SJSA1 (cell line): ENCODE measurements around the gene ACACA. TPM values are rescaled to one million over a fixed set of nuclear protein-coding genes. Genes with fewer than 3 reads are reported as not detected.
"Not testable (repeated sequence)": the region's sequence is repeated elsewhere in the genome, so short reads cannot be mapped to it uniquely, and the experiment has no call there.

Source experiments
- DNase-seq, 2 experiments: peaks; one replicate each; pipeline ENCODE4 v3.0.0-alpha.2; 2015 to 2020; ENCODE audit warnings: low spot score in 2 of 2, low read depth in 1 of 2
- H3K27ac ChIP-seq: fragments of 250-450 bp; sonication (Bioruptor Pico); 2 replicates; pipeline ENCODE4 v1.5.1; 2020; ENCODE audit warnings: mild to moderate bottlenecking, moderate library complexity
- H3K27me3 ChIP-seq: fragments of 250-450 bp; sonication (Bioruptor Pico); replicated peaks from 2 replicates; pipeline ENCODE4 v1.5.1; 2020; ENCODE audit warnings: mild to moderate bottlenecking, moderate library complexity
- H3K36me3 ChIP-seq: fragments of 250-450 bp; sonication (Bioruptor Pico); 2 replicates; pipeline ENCODE4 v1.5.1; 2020; ENCODE audit warnings: mild to moderate bottlenecking
- H3K4me1 ChIP-seq: fragments of 250-450 bp; sonication (Bioruptor Pico); replicated peaks from 2 replicates; pipeline ENCODE4 v1.6.1; 2021; ENCODE audit warnings: mild to moderate bottlenecking
- H3K4me3 ChIP-seq: fragments of 250-450 bp; sonication (Bioruptor Pico); 2 replicates; pipeline ENCODE4 v1.5.1; 2020; ENCODE audit warnings: mild to moderate bottlenecking
- H3K9me3 ChIP-seq: fragments of 250-450 bp; sonication (Bioruptor Pico); replicated peaks from 2 replicates; pipeline ENCODE4 v1.5.1; 2020; ENCODE audit warnings: mild to moderate bottlenecking
- total RNA-seq: library from RNA; depleted of rRNA; stranded (reverse); fragments of >200 nt; shearing (Covaris generic); gene quantifications from 2 replicates; pipeline ENCODE4 v1.2.3, GENCODE V29; 2014; rRNA removed

Gene ACACA
- 13.3 and 23.4 TPM in 2 replicates for total RNA-seq

- peak; percentile 82 to 85 for DNase-seq
- no peaks in the 10 kb centered on the region for H3K27me3 ChIP-seq
- H3K4me3 ChIP-seq = peak within 1 kb of the TSS; percentile 83
- H3K9me3 ChIP-seq = no peaks in the 10 kb centered on the region
- H3K4me1 ChIP-seq = peaks cover 11% of the 10 kb centered on the region
- H3K27ac ChIP-seq = peak within 1 kb of the TSS; percentile 97
- H3K36me3 ChIP-seq = peaks cover 34% of the 10 kb centered on the region
These were observed at the start of gene ACACA, which contains the start of gene TADA2A for GRCh38 chr17:37406635-37407461. Gene ACACA, minus strand, starts transcription at chr17:37406836. Its CDS starts 537 bp downstream, at chr17:37406299. Gene TADA2A, plus strand, starts transcription at chr17:37406886. Its CDS starts 4,480 bp downstream, at chr17:37411366.

- Histone ChIP-seq H3K27me3 (no peaks in the 10 kb centered on the region), H3K9me3 (no peaks in the 10 kb centered on the region), H3K36me3 (peaks cover 15% of the 10 kb centered on the region), H3K4me1 (peaks cover 38% of the 10 kb centered on the region), H3K4me3 (no peak overlapping the region), H3K27ac (no peak overlapping the region)
- no peak for DNase-seq
These were observed 43.5 kb upstream of the ACACA start for GRCh38 chr17:37450112-37450511.

- peak overlapping the region; percentile 26 for H3K27ac ChIP-seq
These were observed 41.0 kb upstream of the ACACA start for GRCh38 chr17:37447641-37448040.

DNA sequence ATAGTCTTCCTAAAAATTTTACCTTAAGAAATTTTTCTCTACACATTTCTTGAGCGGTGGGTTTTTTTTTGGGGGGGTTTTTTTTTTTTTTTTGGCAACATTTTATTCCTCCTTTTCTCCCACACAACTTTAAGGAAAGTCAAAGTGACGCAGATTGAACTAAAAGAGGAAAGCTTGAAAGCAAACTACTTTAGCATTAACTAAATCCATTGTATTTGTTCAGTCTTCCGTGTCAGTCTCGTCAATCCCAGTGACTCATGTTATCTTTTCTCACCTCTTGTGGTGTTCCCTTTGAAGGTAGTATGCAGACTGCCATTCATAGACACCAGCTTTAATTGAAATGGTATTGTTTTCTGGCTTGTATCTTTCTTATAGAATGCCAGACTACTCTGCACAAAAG is 39.4 kb upstream of the ACACA start:
- Histone ChIP-seq H3K36me3 (peaks cover 43% of the 10 kb centered on the region), H3K4me1 (peaks cover 38% of the 10 kb centered on the region), H3K9me3 (no peaks in the 10 kb centered on the region), H3K4me3 (no peak overlapping the region), H3K27ac (no peak overlapping the region), H3K27me3 (no peaks in the 10 kb centered on the region)
- peak in 1 of 2 experiments; percentile 21 for DNase-seq

More at GRCh38 chr17:37447641-37448040, 41.0 kb upstream of the ACACA start:
- no peaks in the 10 kb centered on the region for H3K9me3 ChIP-seq
- H3K27me3 ChIP-seq = no peaks in the 10 kb centered on the region
- peaks cover 38% of the 10 kb centered on the region for H3K4me1 ChIP-seq
- DNase-seq = peak in 1 of 2 experiments; percentile 66
- H3K4me3 ChIP-seq = no peak overlapping the region
- H3K36me3 ChIP-seq = peaks cover 32% of the 10 kb centered on the region

- H3K36me3 ChIP-seq = peaks cover 62% of the 10 kb centered on the region
- not testable (repeated sequence) for DNase-seq, H3K27ac ChIP-seq, H3K4me1 ChIP-seq, H3K9me3 ChIP-seq, H3K27me3 ChIP-seq, H3K4me3 ChIP-seq
These were observed 34.9 kb upstream of the ACACA start for GRCh38 chr17:37441369-37442014.

DNA sequence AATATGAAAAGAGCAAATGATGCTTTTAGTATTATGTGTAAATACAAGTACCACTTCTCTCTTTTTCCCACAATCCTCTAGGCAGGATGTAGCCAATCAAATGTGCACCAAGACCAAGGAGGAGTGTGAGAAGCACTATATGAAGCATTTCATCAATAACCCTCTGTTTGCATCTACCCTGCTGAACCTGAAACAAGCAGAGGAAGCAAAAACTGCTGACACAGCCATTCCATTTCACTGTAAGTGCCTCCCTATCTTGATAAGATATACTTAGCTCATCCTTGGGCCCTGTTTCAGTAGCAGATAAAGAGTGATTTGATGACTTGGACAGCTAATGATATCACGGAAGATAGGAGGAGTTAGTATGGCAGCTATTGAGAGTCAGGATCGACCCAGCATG is 33.8 kb upstream of the ACACA start:
- Histone ChIP-seq H3K4me3 (no peak overlapping the region), H3K36me3 (peaks cover 62% of the 10 kb centered on the region), H3K4me1 (no peaks in the 10 kb centered on the region), H3K27ac (no peak overlapping the region), H3K9me3 (no peaks in the 10 kb centered on the region; the same call in 1 of the 2 replicates), H3K27me3 (no peaks in the 10 kb centered on the region)
- no peak for DNase-seq

GRCh38 chr17:37438141-37438540 is 31.5 kb upstream of the ACACA start:
- H3K9me3 ChIP-seq = no peaks in the 10 kb centered on the region; the same call in none of the 2 replicates
- DNase-seq = no peak
- peaks cover 55% of the 10 kb centered on the region for H3K36me3 ChIP-seq
- H3K4me1 ChIP-seq = no peaks in the 10 kb centered on the region
- no peaks in the 10 kb centered on the region for H3K27me3 ChIP-seq
- H3K4me3 ChIP-seq = no peak overlapping the region
- H3K27ac ChIP-seq = no peak overlapping the region

- H3K27me3 ChIP-seq = no peaks in the 10 kb centered on the region
- peaks cover 50% of the 10 kb centered on the region for H3K36me3 ChIP-seq
- H3K4me3 ChIP-seq = no peak overlapping the region
- DNase-seq = no peak
- no peak overlapping the region for H3K27ac ChIP-seq
- no peaks in the 10 kb centered on the region for H3K4me1 ChIP-seq
- no peaks in the 10 kb centered on the region; the same call in 1 of the 2 replicates for H3K9me3 ChIP-seq
These were observed 26.0 kb upstream of the ACACA start for GRCh38 chr17:37432671-37433070.

DNA sequence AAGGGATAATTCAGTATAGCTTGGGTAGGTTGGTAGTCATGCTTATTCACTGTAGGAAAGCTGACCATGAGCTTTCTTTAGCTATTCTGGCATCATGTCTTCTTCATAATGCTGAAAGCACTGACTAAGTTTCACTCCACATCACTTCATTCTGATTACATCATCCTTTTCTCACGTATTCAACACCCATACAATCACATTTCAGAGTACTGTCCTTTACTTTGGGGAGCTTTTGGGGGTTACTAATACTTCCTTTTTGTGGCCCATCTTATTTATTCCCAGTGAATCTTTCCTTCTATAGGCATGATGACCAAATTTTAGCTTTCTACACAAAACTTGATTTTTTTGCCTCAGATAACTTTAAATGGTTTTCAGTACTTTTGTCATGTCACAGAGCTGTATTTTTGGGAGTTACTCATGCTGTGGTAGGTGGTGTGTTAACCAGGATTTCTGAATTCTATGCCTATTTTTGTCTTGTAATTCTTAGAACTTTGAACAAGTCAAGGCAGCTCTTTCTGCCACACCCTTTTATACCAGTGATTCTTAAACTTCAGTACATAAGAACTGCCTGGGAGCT is 23.5 kb upstream of the ACACA start:
- Histone ChIP-seq H3K27me3 (no peaks in the 10 kb centered on the region), H3K4me3 (no peak overlapping the region), H3K4me1 (no peaks in the 10 kb centered on the region), H3K9me3 (no peaks in the 10 kb centered on the region; the same call in 1 of the 2 replicates), H3K27ac (no peak overlapping the region), H3K36me3 (peaks cover 72% of the 10 kb centered on the region)
- DNase-seq = no peak

DNA sequence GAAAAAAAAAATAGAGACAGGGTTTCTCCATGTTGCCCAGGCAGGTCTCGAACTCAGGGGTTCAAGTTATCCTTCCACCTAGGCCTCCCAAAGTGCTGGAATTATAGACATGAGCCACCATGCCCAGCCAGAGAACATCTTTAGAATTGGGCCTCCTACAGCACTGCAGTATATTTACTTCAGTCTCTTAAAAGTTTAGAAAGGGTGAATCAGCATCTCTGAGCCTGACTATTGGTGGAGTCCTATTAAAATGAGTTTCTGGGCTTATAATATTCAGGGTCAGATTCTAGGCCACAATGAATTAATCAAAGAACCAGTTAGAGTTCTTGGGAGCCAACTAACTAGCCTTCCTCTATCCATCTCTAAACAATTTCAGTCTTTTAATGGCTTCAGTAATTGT is 22.8 kb upstream of the ACACA start:
- Histone ChIP-seq H3K27ac (no peak overlapping the region), H3K27me3 (no peaks in the 10 kb centered on the region), H3K4me3 (no peak overlapping the region), H3K4me1 (no peaks in the 10 kb centered on the region), H3K9me3 (no peaks in the 10 kb centered on the region; the same call in 1 of the 2 replicates), H3K36me3 (peaks cover 78% of the 10 kb centered on the region)
- no peak for DNase-seq

DNA sequence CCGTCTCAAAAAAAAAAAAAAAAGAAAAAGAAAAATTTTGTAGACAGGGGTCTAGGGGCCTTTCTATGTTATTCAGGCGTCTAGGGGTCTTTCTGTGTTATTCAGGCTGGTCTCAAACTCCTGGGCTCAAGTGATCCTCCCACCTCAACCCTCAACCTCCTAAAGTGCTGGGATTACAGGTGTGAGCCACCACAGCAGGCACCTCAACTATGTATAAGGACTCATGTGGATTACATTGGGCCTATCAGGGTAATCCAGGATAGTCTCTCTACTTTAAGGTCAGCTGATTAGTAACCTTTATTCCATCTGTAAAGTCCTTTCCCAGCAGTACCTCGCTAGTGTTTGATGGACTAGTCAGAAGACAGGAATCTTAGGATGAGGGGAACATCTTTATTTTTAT is 22.4 kb upstream of the ACACA start:
- Histone ChIP-seq H3K4me3 (no peak overlapping the region), H3K27me3 (no peaks in the 10 kb centered on the region), H3K27ac (no peak overlapping the region)

DNA sequence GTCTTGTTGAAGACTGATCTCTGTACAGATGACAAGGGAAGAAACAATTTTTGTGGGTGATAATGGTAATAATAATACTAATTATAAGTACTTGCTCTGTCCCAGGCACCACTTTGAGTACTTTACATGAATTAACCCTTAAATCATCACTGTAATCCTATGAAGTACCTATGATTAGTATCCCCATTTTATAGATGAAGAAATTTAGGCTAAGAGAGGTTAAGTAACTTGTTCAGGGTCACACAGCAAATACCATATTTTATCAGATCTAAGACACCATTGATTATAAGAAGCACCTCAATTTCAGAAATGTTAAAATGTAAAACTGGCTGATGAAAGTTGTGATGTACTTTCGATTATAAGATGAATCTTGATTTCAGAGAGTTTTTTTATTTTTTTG is 18.6 kb upstream of the ACACA start:
- DNase-seq = no peak
- Histone ChIP-seq H3K27me3 (no peaks in the 10 kb centered on the region), H3K4me1 (peaks cover 7% of the 10 kb centered on the region; the same call in 1 of the 2 replicates), H3K36me3 (peaks cover 61% of the 10 kb centered on the region), H3K27ac (no peak overlapping the region), H3K9me3 (no peaks in the 10 kb centered on the region), H3K4me3 (no peak overlapping the region)

More for the DNA sequence above, 22.4 kb upstream of the ACACA start:
- no peaks in the 10 kb centered on the region; the same call in 1 of the 2 replicates for H3K9me3 ChIP-seq
- H3K36me3 ChIP-seq = peaks cover 77% of the 10 kb centered on the region
- DNase-seq = no peak
- no peaks in the 10 kb centered on the region for H3K4me1 ChIP-seq

DNA sequence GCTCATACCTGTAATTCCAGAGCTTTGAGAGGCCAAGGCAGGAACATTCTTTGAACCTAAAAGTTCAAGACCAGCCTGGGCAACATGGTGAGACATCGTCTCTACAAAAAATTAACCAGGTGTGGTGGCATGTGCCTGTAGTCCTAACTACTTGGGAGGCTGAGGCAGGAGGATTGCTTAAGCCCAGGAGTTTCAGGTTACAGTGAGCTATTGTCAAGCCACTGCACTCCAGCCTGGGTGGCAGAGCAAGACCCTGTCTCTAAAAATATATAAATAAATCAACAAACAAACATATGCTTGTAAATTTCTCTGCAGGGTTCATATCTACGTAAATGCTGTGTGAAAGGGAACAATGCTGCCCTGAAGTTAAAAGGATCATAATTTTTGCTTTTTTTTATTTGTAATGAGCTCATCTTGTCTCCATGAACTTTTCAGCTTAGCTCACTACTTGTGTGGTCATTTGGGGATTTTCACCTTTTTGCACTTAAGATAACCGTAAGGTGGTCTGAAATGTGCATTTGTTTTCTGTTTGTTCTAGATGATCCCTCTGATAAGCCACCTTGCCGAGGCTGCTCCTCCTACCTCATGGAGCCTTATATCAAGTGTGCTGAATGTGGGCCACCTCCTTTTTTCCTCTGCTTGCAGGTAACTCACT is 16.5 kb upstream of the ACACA start:
- H3K36me3 ChIP-seq = peaks cover 53% of the 10 kb centered on the region
- peak in 1 of 2 experiments; percentile 19 for DNase-seq
- no peak overlapping the region for H3K4me3 ChIP-seq
- H3K9me3 ChIP-seq = no peaks in the 10 kb centered on the region
- H3K27me3 ChIP-seq = no peaks in the 10 kb centered on the region
- H3K4me1 ChIP-seq = peaks cover 7% of the 10 kb centered on the region; the same call in 1 of the 2 replicates
- H3K27ac ChIP-seq = no peak overlapping the region
